NCI-H460 (cell line): ENCODE measurements around the gene PRM2. TPM values are rescaled to one million over a fixed set of nuclear protein-coding genes. Genes with fewer than 3 reads are reported as not detected.

ENCODE experiments used
- DNase-seq: peaks from one replicate; pipeline ENCODE4 v3.0.0-alpha.2; 2016; ENCODE audit warnings: low read depth; ENCODE audit errors: extremely low read depth
- total RNA-seq: library from RNA; depleted of rRNA; stranded (reverse); fragments of >200 nt; shearing (Covaris generic); gene quantifications from 2 replicates; pipeline ENCODE4 v1.2.3, GENCODE V29; 2014

Gene PRM2
- total RNA-seq, 1 experiment from 2014 or later: not detected

DNA sequence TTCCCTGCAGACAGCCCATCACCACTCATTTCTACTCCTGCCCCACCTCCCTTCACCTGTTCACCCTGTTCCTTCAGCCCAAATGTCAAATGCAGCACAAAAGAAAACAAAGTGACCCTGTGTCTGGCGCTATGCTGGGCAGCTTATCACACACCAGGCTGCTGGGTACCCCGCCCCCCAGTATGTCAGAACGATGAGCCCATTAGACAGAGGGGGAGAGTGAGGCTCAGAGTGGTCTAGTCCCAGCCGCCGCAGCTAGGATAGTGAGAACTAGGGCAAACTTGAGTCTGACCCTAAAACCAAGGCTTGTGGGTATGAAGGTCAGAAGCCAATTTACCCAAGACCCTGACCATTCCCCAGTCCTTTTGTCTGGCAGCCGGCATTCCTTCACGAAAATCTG is 11.2 kb downstream of the PRM2 start:
- no peak for DNase-seq

DNA sequence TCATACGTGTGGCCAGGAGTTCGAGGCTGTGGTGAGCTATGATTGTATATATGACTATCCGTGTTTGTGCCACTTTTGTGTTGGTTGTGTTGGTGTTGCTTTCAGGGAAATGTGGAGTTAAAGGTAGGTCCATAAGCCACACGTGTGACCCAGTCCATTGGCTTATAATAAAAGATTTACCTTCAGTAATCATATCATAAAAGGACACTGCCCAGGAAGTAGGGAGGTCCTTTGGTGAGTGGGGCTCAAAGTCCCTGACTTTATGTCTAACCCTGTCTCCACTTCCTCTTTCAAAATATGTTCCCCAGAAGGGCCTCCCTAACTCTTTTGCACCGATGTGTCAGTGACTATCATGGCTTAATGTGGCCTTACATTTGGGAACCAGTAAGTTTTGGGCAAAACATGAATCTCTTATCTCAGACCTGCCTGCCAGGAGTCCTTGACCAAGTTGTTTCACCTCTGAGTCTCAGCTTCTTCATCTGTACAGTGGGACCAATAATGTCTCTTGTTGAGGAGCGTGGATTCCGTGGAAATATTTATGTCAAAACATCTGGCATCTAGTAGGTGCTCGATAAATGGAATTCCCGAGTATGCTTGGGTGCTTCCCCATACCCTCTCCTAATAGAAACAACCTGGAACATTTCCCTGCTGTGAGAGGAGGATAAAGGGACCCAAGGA is 12.0 kb downstream of the PRM2 start:
- DNase-seq: no peak

GRCh38 chr16:11263737-11264136 is 12.5 kb downstream of the PRM2 start:
- no peak for DNase-seq

- no peak for DNase-seq
Observed at GRCh38 chr16:11262915-11263314, 13.4 kb downstream of the PRM2 start.

- DNase-seq: no peak
Observed at GRCh38 chr16:11260596-11260966, 15.7 kb downstream of the PRM2 start.

- DNase-seq: no peak
Observed at GRCh38 chr16:11259655-11260595, 16.4 kb downstream of the PRM2 start.

DNA sequence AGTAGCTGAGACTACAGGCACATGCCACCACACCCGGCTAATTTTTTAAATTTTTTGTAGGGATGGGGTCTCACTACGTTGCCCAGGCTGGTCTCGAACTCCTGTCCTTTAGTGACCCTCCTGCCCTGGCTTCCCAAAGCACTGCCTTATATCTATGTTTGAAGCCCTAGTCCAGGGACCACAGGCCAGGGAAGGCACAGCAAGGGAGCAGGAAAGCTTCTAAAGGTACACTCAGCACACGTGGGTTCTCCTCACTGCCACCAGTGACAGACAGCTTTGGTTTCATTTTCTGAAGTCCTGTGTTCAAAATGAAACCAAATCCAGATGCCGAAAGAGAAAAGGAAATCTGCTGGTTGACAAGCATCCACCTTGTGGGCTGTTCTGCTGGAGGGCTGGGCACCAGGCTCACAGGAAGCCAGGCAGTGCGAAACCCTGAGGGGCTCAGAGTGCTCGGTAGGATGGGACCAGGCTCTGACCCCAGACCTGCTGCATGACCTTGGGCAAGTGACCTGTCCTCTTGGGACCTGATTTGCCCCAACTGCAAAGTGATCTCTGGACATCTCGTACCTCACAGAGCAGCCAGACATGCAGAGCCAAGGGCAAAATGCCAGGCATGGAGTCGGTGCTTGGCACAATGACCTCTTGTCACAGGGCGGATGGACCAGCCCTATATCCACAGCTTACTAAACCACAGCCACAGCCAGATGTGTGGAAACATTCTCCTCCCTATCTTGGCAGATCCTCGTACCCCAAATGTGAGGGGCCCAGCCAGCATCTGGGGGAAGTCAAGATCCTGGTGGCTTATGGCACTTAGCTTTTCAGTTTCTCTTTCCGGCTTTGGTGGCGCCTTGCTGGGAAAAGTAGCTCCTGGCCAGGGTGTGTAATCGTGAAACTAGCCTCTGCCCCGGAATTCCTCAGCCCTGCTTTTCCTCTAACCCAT is 17.5 kb downstream of the PRM2 start:
- DNase-seq: no peak

GRCh38 chr16:11257131-11257938 is 18.9 kb downstream of the PRM2 start:
- DNase-seq: peak; percentile 81

DNA sequence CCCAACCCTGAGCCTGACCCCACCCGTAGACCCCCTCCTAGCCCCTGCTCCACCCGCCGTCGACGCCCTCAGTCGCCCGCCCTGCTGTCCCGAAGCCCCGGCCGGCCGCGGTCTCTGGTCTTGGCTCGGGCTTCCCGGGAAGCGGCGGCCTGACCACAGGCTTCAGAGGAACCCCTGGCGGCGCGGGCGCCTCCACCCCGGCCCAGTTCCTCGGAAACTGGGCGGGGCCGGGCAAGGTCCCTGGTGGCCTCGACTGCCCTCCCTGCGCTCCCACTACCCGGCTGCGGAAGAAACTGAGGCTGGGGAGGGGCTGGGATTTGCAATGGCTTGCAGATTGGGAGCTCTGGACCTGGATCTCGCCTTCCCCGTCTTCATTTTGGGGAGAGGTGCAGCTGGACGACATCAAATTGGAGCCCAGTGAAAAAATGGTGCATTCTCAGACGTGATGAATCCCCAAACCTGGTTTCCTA is 19.6 kb downstream of the PRM2 start:
- peak; percentile 11 for DNase-seq

DNA sequence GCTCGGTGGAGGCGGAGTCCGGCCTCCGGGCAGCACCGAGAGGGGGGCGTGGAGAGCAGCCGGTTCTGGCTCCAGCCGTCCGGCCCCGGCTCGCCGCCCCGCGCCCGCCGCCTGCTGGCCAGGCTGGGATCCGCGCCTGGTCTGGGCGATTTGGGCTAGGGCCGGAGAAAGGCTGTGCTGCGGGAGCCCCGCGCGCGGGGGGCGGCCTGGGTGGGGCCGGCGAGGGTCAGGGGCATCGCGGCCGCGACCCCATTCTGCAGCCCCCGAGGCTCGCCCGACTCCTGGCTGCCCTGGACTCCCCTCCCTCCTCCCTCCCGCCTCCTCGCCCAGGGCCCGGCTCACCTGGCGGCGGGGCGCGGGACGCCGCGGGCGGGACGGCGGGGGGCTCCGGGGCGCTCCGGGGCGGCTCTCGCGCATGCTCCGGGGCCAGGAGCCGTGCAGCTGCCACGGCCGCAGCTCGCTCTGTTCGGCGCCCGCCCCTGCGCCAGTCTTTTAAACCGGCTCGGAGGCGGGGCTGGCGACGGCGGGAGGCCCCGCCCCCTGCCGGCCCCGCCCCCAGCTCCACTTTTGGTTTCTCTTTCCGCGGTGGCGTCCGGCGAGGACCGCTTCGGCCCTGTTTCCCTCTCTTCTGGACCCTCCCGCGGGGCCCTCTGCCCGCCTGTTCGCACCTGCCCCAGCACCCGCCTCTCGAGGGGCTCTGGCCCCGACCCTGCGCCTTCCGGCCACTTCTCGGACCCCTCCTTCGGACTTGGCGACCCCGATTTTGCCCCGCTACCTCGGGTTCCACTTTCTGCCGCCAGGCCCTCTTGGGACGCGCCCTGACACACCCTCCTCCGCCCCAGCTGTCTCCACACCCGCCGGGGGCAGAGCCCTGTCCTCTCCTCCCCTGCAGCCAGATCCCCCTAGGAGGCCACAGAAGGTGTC is 20.3 kb downstream of the PRM2 start, which contains the start of gene SOCS1:
Gene SOCS1 (minus strand): TSS at position 468 of the 924 bp plus-strand sequence. CDS start 726 bp downstream, outside the sequence.
- DNase-seq: peak; percentile 75

GRCh38 chr16:11254913-11255736 is 21.2 kb downstream of the PRM2 start:
- no peak for DNase-seq

DNA sequence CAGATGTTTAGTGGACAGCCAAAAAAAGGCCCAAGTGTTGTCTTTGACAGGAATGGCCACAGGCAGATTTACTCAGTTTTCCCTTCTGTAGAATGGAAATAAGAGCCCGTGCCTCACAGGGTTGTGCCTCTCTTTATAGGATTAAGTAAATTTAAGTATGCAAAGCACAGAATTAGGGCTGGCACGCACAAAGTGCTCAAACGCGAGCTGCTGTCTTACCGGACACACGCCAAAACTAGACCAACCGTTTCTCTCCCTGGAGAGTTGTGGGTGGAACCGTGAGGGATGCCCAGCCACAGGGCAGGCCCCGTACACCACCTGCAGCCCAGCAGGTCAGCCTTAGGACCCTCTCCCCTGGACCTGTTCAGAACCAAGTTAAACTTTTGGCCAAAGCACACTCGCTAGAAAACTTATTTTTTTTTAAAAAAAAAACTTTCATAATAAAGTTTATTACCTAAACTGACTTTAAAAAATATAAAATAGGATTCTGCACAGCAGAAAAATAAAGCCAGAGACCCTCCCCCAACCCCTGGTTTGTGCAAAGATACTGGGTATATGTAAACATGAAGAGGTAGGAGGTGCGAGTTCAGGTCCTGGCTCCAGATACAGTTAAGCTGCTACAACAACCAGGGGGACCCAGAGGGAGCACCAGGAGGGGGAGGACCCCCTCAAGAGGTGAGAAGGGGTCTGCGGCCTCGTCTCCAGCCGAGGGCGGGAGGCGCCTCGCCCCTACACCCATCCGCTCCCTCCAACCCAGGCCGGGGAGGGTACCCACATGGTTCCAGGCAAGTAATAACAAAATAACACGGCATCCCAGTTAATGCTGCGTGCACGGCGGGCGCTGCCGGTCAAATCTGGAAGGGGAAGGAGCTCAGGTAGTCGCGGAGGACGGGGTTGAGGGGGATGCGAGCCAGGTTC is 22.0 kb downstream of the PRM2 start:
- no peak for DNase-seq

DNA sequence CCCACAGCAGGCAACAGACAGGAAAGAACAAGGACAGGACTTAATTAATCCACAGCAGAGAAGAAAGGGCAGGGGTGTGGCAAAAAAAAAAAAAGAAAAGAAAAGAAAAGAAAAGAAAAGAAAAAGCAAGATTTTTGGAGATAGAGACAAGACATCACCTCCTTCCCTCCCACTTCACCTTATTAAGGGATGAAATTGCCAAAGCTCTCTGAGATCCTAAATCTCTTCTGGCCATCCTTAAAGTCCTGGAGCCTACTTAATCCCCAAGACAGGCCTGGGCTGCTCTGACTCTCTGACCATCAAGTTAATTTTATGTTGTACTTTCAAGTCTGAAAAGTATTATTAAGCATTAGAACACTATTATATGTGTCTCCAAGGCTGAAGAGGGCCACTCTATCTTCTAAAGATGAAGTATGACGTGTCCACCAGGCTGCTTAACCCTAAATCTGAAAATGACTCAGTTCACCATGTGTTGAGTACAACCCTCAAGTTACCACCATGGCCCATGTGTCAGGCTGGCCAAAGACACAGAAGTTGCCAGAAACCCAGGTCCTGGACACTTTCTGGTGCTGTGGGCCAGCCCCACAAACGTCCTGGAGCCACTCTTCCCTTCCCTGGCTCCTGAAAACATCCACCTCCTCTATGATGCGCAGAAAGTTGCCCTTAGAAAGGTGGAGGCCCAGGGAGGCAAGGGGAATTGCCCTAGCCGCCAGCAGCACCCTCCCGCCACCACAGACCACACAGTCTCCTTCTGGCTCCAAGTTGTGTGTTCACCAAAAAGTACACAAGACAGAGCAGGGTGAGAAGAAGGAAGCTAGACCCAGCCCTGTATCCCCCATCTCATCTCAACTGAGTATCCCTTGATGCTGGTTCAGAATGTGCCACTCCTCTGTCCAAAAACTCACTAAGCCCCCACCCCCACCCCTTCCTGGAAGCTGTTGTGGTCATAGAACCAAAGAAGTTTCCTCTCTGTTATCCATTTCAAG is 23.0 kb downstream of the PRM2 start:
- DNase-seq: no peak

DNA sequence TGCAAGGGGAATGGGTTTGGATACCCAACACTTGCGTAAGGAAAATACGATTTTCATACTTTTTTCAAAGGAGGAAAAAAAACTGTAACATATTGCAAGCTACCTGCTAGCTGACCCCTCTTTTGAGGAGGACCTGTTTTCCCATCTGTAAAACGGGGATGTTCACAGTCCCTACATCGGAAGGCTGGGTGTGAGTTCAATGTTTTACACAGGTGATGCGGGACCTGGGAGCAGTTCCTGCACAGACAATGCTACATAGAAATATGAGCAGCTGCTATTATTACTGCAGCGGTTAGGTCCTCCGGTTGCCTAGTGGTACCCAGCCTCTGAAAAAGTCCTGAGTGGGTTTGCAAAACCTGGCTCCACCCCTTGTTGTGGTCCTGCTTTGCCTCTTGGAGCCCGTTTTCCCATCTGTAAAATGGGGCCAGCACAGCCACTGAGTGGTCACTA is 23.8 kb downstream of the PRM2 start:
- DNase-seq: no peak
